ENCODE results near the gene CDK4.
"Not testable (repeated sequence)": the region's sequence is repeated elsewhere in the genome, so short reads cannot be mapped to it uniquely, and the experiment has no call there.

Gene CDK4

DNA sequence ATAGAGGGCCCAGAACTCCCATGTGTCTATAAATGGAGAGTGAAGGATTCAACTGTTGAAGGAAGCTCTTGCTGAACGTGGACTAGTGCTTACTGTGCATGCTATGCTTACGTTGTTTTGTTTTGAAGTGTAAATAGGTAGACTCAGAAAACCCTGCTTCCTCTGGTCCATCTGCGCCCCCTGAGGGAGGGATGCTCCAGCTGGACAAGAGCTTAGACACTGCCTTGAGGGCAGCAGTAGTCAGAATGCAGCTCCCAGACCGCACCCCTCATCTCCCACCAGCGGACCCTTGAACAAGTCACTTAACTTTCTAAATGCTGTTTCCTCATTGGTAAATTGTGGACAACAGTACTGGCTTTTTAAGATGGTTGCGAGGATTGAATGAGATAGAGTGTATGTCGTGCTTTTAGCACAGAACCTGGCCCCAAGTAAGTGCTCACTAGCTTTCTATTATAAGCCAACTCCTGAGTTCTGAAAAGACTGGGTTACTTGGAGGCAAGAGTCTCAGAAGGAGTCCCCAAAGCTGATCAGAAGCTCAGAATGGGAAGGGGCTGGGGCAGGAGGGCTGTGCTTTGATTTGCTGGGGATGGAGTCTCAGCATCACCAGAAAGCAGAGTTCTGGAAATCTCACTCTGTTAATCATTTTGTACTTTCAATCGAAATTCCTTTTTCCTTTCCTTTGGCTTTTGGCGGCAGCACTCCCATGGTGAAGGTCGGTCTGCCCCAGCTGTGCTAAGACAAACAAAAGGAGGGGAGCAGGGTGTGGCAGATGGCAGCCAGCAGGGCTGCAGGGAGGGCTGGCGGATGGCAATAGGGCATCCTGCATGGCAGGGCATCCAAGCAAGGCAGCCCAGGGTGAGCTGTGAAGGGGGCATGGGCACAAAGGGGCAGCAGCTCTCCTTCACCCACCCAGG, 29.1 kb downstream of the CDK4 start:
- no peak for DNase-seq

DNA sequence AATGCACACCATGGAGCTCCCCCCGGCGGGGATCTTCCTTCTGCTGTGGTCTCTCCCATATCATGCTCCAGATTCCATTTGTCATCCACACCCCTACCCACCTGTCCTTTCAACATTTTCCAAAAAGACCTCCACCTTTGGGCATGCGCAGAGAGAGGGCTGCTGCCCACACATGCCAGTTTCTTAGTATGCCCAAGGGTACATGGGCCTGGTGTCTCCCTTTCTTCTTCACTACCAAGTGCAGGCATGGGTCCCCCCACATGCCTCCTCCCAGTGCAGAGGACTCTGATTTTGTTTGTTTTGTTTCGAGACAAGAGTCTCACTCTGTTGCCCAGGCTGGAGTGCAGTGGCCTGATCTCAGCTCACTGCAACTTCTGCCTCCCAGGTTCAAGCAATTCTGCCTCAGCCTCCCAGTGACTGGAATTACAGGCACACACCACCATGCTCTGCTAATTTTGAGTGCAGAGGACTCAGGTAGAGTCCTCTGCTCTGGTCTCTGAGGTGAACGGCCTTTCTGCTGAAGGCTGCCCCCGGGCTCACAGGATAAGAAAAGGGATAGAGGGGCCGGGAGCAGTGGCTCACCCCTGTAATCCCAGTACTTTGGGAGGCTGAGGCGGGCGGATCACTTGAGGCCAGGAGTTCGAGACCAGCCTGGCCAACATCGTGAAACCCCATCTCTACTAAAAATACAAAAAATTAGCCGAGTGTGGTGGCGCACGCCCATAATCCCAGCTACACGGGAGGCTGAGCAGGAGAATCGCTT, 30.1 kb downstream of the CDK4 start:
- DNase-seq, result not testable (repeated sequence)

DNA sequence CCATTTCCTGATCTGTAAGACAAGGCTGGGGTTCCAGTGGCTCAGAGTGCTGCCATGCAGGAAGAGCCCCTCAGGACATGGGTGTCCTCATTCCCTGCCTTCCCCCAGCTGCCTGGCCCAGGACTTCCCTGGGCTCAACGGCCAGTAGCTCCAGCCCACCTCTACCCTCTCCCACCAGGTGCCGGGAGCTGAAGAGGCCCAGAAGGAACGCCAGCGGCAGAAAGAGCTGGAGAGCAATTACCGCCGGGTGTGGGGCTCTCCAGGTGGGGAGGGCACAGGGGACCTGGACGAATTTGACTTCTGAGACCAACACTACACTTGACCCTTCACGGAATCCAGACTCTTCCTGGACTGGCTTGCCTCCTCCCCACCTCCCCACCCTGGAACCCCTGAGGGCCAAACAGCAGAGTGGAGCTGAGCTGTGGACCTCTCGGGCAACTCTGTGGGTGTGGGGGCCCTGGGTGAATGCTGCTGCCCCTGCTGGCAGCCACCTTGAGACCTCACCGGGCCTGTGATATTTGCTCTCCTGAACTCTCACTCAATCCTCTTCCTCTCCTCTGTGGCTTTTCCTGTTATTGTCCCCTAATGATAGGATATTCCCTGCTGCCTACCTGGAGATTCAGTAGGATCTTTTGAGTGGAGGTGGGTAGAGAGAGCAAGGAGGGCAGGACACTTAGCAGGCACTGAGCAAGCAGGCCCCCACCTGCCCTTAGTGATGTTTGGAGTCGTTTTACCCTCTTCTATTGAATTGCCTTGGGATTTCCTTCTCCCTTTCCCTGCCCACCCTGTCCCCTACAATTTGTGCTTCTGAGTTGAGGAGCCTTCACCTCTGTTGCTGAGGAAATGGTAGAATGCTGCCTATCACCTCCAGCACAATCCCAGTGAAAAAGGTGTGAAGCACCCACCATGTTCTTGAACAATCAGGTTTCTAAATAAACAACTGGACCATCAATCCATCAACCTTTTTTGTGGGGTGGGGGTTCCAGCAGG, 31.2 kb downstream of the CDK4 start:
- DNase-seq, result no peak

DNA sequence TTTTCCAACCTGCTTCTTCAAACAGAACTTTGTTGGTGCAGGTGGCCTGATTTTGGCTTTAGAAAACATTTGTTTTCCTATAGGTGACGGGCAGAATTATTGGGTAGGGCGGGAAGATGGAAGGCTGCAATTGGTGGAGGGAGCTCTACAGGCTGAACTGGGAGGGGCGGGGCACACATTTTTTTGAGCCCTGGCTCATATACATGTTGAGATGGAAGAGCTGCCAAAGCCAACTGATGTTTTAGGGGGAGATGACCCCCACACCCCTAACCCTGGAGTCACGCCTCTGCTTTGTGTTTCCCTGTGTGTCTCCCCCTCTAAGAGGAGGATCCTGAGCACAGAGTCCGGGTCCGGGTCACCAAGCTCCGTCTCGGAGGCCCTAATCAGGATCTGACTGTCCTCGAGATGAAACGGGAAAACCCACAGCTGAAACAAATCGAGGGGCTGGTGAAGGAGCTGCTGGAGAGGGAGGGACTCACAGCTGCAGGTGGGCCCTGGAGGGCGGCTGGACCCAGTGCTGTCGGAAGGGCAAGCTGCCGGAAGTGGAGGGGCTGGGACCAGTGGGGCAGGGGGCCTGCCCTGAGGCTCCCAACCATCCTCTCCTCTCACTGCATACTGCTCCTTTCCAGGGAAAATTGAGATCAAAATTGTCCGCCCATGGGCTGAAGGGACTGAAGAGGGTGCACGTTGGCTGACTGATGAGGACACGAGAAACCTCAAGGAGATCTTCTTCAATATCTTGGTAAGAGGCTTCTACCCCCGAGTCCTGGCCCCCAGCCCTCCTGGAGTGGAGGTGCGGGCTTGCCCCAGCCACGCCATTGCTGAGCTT, 32.1 kb downstream of the CDK4 start:
- DNase-seq, result no peak

DNA sequence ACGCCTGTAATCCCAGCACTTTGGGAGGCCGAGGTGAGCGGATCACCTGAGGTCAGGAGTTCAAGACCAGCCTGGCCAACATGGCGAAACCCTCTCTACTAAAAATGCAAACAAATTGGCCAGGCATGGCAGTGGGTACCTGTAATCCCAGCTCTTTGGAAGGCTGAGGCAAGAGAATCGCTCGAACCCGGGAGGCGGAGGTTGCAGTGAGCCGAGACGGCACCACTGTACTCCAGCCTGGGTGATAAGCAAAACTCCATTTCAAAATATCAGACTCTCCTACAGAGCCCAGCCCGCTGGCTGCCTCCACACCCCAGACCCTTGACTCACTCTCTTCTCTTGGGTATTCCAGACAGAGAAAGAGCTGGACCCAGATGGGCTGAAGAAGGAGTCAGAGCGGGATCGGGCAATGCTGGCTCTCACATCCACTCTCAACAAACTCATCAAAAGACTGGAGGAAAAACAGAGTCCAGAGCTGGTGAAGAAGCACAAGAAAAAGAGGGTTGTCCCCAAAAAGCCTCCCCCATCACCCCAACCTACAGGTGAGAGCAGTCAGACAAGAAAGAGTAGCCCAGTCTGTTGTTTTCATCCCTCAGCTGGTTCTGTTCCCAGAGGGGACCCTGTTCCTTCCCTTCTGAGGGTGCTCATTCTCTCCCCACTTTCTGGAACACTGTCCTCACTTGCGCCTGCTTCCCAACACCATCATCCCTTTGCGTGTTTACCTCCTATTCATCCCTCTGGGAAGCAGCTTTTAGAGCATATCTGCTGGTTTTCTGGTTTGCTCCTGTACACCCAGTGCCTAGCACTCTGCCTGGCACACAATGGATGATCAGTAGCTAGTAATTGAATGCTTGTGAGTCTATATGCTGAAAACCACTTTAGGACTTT, 33.2 kb downstream of the CDK4 start:
- no peak for DNase-seq

DNA sequence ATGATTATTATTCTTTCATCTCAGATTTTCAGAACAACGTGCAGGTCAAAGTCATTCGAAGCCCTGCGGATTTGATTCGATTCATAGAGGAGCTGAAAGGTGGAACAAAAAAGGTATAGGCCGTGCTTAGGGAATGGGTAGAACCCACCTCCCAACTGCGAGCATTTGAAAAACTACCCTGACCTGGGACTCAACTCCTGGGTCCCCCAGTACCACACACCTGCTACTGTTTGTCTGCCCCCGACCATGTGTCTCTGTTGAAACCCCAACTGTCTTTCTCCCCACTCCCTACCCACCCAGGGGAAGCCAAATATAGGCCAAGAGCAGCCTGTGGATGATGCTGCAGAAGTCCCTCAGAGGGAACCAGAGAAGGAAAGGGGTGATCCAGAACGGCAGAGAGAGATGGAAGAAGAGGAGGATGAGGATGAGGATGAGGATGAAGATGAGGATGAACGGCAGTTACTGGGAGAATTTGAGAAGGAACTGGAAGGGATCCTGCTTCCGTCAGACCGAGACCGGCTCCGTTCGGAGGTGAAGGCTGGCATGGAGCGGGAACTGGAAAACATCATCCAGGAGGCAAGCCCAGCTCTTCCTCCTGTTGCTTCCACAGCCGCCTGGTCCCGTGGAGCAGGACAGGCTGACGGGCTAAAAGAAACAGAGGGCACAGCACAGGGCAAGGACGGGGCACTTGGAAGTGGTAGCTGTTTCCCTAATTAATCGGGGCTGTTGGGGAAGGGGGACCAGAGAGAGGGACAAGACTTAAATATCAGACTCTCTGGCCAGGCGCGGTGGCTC, 34.1 kb downstream of the CDK4 start:
- no peak for DNase-seq

DNA sequence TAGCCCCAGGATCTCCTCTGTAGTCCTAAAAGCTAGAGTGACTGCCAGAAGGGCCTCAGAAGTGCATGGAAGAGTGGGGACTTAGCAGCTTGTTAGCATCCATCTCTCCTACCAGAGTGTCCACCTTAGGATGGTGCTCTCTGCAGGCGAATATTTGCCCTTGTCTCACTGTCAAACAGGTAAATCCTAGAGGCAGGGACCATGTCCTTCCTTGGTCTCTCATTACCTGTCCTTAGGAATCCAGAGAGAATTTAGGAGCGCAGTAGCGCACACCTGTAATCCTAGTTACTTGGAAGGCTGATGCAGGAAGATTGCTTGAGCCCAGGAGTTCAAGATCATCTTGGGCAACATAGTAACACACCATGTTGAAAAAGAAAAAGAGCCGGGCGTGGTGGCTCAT, 35.0 kb downstream of the CDK4 start:
- DNase-seq, result no peak

DNA sequence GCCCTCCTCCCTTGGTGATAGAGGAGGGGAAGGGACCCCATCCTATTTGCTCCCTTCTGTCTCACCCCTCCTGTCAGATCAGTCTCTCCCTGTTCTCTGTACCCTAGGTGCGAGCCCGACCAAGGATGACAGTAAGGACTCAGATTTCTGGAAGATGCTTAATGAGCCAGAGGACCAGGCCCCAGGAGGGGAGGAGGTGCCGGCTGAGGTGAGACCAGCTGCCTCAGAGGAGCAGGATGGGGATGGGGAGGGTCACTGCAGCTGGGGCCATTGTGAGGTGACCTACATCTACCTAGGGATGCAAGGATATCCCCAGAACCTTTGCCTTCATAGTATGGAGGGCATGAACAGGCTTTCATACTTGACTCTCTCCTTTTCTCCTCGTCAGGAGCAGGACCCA, 35.8 kb downstream of the CDK4 start:
- no peak for DNase-seq

DNA sequence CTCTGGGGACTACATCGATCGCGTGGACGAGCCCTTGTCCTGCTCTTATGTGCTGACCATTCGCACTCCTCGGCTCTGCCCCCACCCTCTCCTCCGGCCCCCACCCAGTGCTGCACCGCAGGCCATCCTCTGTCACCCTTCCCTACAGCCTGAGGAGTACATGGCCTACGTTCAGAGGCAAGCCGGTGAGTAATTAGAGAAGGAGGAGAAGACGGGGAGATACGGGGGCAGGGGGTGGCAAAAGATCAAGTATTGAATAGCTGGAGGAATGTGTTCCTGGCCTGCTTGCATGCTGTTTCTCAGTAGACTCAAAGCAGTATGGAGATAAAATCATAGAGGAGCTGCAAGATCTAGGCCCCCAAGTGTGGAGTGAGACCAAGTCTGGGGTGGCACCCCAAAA, 36.3 kb downstream of the CDK4 start:
- DNase-seq, result no peak

DNA sequence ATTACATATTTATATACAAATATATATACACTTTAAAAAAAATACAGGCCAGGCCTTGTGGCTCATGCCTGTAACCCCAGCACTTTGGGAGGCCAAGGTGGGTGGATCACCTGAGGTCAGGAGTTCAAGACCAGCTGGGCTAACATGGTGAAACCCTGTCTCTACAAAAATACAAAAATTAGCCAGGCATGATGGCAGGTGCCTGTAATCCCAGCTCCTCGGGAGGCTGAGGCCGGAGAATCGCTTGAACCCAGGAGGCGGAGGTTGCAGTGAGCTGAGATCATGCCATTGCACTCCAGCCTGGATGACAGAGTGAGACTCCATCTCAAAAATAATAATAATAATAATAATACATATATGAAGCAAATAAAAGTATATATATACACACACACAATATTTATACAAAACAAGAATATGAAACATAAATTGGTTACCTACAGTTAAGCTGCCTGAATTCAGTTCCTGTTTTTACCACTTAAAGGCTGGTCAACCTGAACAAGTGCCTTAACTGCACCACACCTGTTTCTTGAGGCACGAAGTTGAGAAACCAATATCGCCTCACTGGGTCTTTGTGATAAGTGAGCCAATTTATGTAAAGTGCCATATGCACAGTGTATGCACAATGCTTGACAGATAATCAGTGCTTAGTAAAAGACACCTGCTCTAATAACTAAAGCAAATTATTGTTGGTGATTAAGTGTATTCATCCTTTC, 36.9 kb downstream of the CDK4 start:
- not testable (repeated sequence) for DNase-seq

DNA sequence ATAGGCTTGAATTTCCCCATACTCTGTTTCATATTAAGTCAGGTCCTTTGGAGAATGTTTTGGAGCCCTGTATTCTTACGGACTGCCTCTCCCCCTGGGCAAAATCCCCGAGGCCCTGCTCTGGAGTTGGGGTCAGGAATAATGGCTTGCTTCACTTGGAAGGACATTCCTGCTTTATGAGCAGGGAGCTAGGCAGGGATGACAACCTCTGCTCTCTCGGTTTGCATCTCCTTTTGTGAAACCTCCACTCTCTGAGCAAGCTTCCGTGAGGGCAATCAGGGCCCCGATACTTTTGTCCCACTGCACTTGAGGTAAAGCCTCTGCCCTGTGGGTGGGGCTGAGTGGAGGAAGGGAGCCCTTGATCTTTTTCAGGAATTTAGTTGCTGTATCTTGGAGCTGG, 38.9 kb downstream of the CDK4 start:
- DNase-seq, result no peak

DNA sequence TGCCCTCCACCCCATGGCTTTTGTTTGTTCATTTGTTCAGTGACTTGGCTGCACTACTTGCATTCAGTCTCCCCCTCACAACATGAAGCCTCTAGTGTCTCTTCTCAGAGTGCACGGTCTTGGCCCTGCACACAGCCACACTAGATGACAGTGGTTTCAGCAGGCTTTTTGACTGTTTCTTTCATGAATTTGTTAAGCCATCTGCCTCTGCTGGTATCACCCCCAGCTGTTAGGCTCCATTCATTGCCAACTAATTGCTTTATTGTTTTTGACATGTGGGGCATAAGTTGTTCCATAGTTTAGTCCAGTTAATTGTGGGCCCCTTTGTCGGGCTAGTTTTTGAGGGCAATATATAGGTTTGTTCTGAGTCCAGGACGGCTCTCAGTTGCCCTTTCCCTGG, 39.4 kb downstream of the CDK4 start:
- DNase-seq, result peak; percentile 53

DNA sequence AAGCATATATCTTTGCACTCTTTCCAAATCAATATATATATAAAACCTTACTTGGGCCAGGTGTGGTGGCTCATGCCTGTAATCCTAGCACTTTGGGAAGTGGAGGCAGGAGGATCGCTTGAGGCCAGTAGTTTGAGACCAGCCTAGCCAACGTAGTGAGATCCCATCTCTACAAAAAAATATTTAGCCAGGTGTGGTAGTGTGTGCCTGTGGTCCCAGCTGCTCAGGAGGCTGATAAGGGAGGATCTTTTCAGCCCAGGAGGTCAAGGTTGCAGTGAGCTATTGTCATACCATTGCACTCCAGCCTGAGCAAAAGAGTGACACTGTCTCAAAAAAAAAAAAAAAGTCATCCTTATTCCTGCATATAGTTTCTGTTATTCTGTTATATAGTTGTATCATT, 43.8 kb downstream of the CDK4 start:
- DNase-seq, result no peak

DNA sequence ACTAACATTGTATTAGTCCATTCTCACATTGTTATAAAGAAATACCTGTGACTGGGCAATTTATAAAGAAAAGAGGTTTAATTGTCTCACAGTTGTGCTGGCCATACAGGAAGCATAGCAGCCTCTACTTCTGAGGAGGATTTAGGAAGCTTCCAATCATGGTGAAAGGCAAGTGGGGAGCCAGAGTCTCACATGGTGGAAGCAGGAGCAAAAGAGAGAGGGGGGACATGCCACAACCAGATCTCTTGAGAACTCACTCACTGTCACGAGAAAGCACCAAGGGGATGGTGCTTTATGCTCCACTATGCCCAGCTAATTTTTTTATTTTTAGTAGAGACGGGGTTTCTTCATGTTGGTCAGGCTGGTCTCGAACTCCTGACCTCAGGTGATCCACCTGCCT, 44.9 kb downstream of the CDK4 start:
- no peak for DNase-seq

DNA sequence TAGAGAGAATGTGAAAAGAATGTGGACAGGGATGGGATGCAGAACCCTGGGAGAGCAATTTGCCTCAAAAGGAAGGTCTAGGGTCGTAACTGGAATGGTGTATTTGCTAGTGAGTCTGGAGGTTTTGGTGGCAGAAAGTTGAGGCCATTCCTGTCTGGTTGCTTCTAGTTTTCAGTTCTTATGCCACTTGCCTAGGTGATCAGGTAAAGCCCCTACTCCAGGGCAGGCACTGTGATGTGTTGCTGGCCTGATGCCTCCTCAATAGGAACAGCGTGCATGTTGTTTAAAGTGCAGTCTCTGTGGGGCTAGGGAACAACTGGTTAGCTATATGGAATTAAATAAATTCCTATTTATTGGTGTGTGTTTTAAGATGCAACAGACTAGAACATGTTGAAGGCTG, 51.8 kb downstream of the CDK4 start:
- no peak for DNase-seq

DNA sequence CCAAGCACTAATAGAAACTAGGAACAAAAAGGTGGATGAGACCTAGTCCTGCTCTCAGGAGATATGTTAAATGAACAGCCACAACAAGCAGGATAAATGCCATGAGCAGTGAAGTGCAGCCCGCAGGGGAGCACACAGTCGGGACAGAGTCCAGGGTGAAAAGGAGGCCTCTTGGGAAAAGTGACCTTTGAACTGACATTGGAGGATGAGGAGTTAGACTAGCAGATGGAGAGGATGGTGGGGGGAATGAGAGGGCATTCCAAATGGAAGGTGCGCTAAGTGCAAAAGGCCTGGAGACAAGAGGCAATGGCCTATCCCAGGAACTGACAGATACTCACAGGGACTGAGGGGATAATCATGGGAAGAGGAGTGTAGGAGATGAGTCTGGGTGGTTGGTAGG, 53.7 kb downstream of the CDK4 start:
- no peak for DNase-seq

All from eye (tissue), 1 donor.